ENCODE results near the gene SP110.

GRCh38 chr2:230179907-230180306 lies 39.9 kb downstream of the SP110 start:
- TF ChIP-seq CTCF (IDR thresholded peaks at IDR 0.05; ENCODE audit: low read depth, low read length) (no peak), POLR2A (IDR thresholded peaks at IDR 0.05; ENCODE audit: extremely low read depth, insufficient read length) (no peak)
